Naive thymus-derived CD4-positive, alpha-beta T cell (primary cell): ENCODE data around the gene KIF16B. TPM values are rescaled to one million over a fixed set of nuclear protein-coding genes. Genes with fewer than 3 reads are reported as not detected.

Source experiments
- ATAC-seq: fragments of 150-1000 bp; cut with Tn5 transposase; 2 replicates; pipeline ENCODE4 v1.10.0; 2021; ENCODE audit warnings: mild to moderate bottlenecking, moderate library complexity
- CTCF ChIA-PET: fragments of 350-600 bp; sonication (Branson Sonifier 250); formaldehyde crosslinking; loops from one replicate; lab custom pipeline; 2021; ENCODE audit warnings: antibody characterized with exemption; lab: Charles Lee
- POLR2A ChIA-PET: fragments of 350-600 bp; sonication (Branson Sonifier 250); formaldehyde crosslinking; loops from one replicate; lab custom pipeline; 2021; ENCODE audit warnings: antibody characterized with exemption, inconsistent platforms; lab: Charles Lee
- DNase-seq, 9 donors: peaks; one replicate each; pipeline versions ENCODE4 v3.0.0 to v3.0.0-alpha.2; 2020 to 2022; ENCODE audit warnings: mixed read lengths in 1 of 9
- H3K27ac ChIP-seq: one replicate; pipeline ENCODE4 v1.7.0; 2013; ENCODE audit warnings: mild to moderate bottlenecking, low read depth, low read length, moderate library complexity
- H3K27me3 ChIP-seq, 2 donors: one replicate each; pipeline ENCODE4 v1.7.0; 2013; ENCODE audit warnings: low read length in 2 of 2, mild to moderate bottlenecking in 2 of 2, moderate library complexity in 2 of 2; ENCODE audit not compliant: control insufficient read depth in 2 of 2, insufficient read depth in 2 of 2
- H3K36me3 ChIP-seq, 3 experiments: 1 replicate in 2 of 3; 2 replicates in 1 of 3; pipeline ENCODE4 v1.7.0; 2013; ENCODE audit warnings: low read length in 3 of 3, mild to moderate bottlenecking in 3 of 3, moderate library complexity in 1 of 3; ENCODE audit not compliant: insufficient read depth in 3 of 3, control insufficient read depth in 2 of 3
- H3K4me1 ChIP-seq, 2 donors: one replicate each; pipeline ENCODE4 v1.7.0; 2013; ENCODE audit warnings: low read length in 2 of 2, mild to moderate bottlenecking in 2 of 2, moderate library complexity in 1 of 2; ENCODE audit not compliant: control insufficient read depth in 2 of 2, insufficient read depth in 2 of 2
- H3K4me3 ChIP-seq: 2 replicates; pipeline ENCODE4 v1.7.0; 2013; ENCODE audit warnings: mild to moderate bottlenecking, low read length
- H3K9me3 ChIP-seq, 3 experiments: 1 replicate in 2 of 3; 2 replicates in 1 of 3; pipeline ENCODE4 v1.7.0; 2013; ENCODE audit warnings: low read length in 3 of 3; ENCODE audit not compliant: control insufficient read depth in 2 of 3
- H3K27ac Mint-ChIP-seq, 9 donors: one replicate each; pipeline ENCODE4 v1.8.0; 2020 to 2022; ENCODE audit warnings: mixed read lengths in 9 of 9, mild to moderate bottlenecking in 8 of 9, moderate library complexity in 5 of 9, inconsistent platforms in 2 of 9
- H3K27me3 Mint-ChIP-seq, 5 donors: one replicate each; pipeline ENCODE4 v1.8.0; 2021 to 2022; ENCODE audit warnings: mixed read lengths in 5 of 5, mild to moderate bottlenecking in 1 of 5
- H3K36me3 Mint-ChIP-seq, 5 donors: one replicate each; pipeline ENCODE4 v1.8.0; 2020 to 2022; ENCODE audit warnings: mixed read lengths in 5 of 5, mild to moderate bottlenecking in 3 of 5, inconsistent platforms in 1 of 5
- H3K4me1 Mint-ChIP-seq, 7 donors: one replicate each; pipeline ENCODE4 v1.8.0; 2020 to 2022; ENCODE audit warnings: mixed read lengths in 7 of 7, mild to moderate bottlenecking in 3 of 7, inconsistent platforms in 1 of 7
- H3K4me3 Mint-ChIP-seq, 10 donors: one replicate each; pipeline ENCODE4 v1.8.0; 2020 to 2022; ENCODE audit warnings: mild to moderate bottlenecking in 10 of 10, mixed read lengths in 10 of 10, moderate library complexity in 6 of 10, inconsistent platforms in 2 of 10
- H3K9me3 Mint-ChIP-seq, 11 donors: one replicate each; pipeline ENCODE4 v1.8.0; 2020 to 2022; ENCODE audit warnings: mixed read lengths in 11 of 11, mild to moderate bottlenecking in 4 of 11, inconsistent platforms in 1 of 11, moderate library complexity in 1 of 11
- intact Hi-C, 2 donors: fragments of 100-400 bp; cut with micrococcal nuclease; formaldehyde crosslinking; loops; one replicate each; pipeline ENCODE4 v1.15.1; 2023
- polyA plus RNA-seq, 2 donors: library from polyadenylated mRNA; unstranded; fragments of 300-500 nt; fragmentation: Illumina TruSeq; gene quantifications; one replicate each; pipeline ENCODE4 v1.2.3, GENCODE V29; 2021
- total RNA-seq, 6 experiments: library from RNA in 5 of 6; stranded (reverse) in 5 of 6; gene quantifications; 1 replicate in 5 of 6; 2 replicates in 1 of 6; pipeline ENCODE4 v1.2.3 and lab custom pipeline; 2021 to 2026

Gene KIF16B
- total and polyA plus RNA-seq, 7 experiments from 2014 or later: 6.0 to 13.7 (median 10.3) TPM

DNA sequence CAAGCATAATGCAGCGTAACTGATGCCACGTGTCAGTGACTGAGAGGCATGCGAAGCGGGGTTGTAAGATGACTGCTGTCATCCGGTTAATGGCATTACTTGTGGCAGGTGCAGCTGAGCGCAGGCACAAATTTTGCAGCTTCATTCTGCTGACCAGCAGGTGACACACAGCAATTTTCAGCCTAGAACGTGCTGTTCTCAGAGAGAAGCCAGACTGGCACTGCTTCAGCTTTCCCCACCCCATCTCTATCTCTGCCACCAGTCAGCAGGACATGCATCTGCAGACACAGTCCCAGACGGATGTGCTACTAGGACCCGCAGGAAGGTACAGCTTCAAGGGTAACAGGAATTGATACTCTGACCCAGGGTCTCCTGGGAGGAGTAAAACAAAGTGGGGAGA, 221.8 kb downstream of the KIF16B start:
- peaks cover 0 to 5% (median 0%) of the 10 kb centered on the region in 3 experiments for H3K36me3 ChIP-seq
- ATAC-seq (no peak), DNase-seq (no peak)
- H3K4me3 ChIP-seq: no peak overlapping the region
- Mint-ChIP-seq H3K27me3 (no peaks in the 10 kb centered on the region), H3K4me1 (no peaks in the 10 kb centered on the region), H3K9me3 (peaks cover 0 to 5% (median 0%) of the 10 kb centered on the region in 11 donors), H3K27ac (no peak overlapping the region), H3K4me3 (no peak overlapping the region), H3K36me3 (peaks cover 0 to 62% (median 40%) of the 10 kb centered on the region in 5 donors)
- ChIA-PET POLR2A (no interaction called here), CTCF (no interaction called here)
- intact Hi-C loops: no loop called here
- H3K4me1 ChIP-seq: no peaks in the 10 kb centered on the region
- no peaks in the 10 kb centered on the region for H3K9me3 ChIP-seq
- H3K27me3 ChIP-seq: no peaks in the 10 kb centered on the region
- no peak overlapping the region for H3K27ac ChIP-seq

DNA sequence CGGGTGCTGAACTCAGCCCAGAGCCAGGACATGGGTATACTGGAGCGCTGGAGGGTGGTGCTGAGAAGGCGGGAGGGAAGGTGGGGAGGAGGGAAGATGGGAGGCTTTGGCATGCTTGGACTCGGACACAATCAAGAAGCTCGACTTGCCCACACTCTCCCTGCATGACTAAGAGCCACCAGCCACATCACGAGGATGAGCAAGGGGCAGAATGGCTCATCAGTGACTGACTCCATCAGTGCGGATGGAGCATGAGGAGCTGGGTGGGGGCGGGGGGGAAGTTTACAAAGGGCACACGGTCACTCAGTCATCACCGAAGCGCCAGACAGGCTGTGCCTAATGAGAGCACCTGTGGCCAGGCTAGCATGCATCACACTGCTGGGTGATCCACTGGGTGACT, 222.8 kb downstream of the KIF16B start:
- ATAC-seq (no peak), DNase-seq (no peak)
- H3K27ac ChIP-seq: no peak overlapping the region
- no peaks in the 10 kb centered on the region for H3K27me3 Mint-ChIP-seq
- intact Hi-C loops: no loop called here
- peaks cover 0 to 5% (median 0%) of the 10 kb centered on the region in 11 donors for H3K9me3 Mint-ChIP-seq
- no peak overlapping the region for H3K4me3 Mint-ChIP-seq
- H3K4me1 Mint-ChIP-seq: no peaks in the 10 kb centered on the region
- H3K36me3 Mint-ChIP-seq: peaks cover 0 to 66% (median 41%) of the 10 kb centered on the region in 5 donors
- H3K4me3 ChIP-seq: no peak overlapping the region
- no peaks in the 10 kb centered on the region for H3K9me3 ChIP-seq
- no peaks in the 10 kb centered on the region for H3K27me3 ChIP-seq
- no peaks in the 10 kb centered on the region for H3K4me1 ChIP-seq
- ChIA-PET POLR2A (no interaction called here), CTCF (no interaction called here)
- H3K27ac Mint-ChIP-seq: no peak overlapping the region
- H3K36me3 ChIP-seq: no peaks in the 10 kb centered on the region

DNA sequence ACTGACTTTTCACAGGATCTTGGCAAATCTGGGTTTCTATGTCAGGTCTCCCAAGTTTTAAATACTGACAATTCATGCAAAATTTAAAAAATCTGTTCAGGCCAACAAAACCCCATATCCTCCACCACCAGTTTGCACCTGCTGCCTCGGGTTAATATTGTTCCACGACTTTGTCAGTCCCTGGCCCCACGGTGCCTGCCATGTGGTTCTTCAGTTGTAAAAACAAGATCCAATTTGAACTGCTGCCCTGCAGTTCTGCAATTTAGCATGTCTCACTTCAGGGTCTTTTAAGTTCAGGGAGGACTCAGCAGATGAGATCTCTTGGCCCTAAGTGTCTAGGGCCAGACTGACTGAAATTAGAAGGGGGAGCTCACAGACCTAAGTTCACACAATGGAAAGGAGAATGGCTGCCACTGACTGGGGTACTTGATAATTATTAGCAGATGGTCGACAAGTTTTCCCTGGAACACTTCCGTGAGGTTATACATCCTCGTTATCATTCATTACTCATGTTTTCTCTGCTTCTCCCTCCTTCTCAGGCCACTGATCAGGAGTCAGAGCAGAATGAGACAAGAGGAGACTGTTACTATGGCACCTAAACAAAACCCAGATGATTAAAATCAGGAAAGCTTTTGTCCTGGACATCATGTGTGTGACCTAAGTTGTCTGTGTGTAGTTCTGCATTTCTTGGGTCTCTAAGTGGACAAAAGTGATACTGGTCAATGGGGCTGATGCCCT, 223.6 kb downstream of the KIF16B start:
- intact Hi-C loops: no loop called here
- H3K4me1 Mint-ChIP-seq: no peaks in the 10 kb centered on the region
- POLR2A ChIA-PET: no interaction called here

GRCh38 chr20:16346956-16347355, 226.3 kb downstream of the KIF16B start:
- intact Hi-C loops: no loop called here
- Mint-ChIP-seq H3K9me3 (peaks cover 0 to 5% (median 0%) of the 10 kb centered on the region in 11 donors), H3K36me3 (peaks cover 0 to 69% (median 62%) of the 10 kb centered on the region in 5 donors), H3K4me3 (no peak overlapping the region), H3K27ac (no peak overlapping the region), H3K4me1 (no peaks in the 10 kb centered on the region), H3K27me3 (no peaks in the 10 kb centered on the region)
- no peak overlapping the region for H3K4me3 ChIP-seq
- CTCF ChIA-PET: interaction anchor here (1.5 kb wide), 1 partner anchor 13 kb away, joined by 3 read pairs; no protein-coding TSS in a partner anchor
- H3K27ac ChIP-seq: no peak overlapping the region
- POLR2A ChIA-PET: no interaction called here
- H3K36me3 ChIP-seq: no peaks in the 10 kb centered on the region
- no peaks in the 10 kb centered on the region for H3K27me3 ChIP-seq
- ATAC-seq (no peak), DNase-seq (no peak)
- H3K4me1 ChIP-seq: no peaks in the 10 kb centered on the region
- no peaks in the 10 kb centered on the region for H3K9me3 ChIP-seq

More for the DNA sequence above, 223.6 kb downstream of the KIF16B start:
- Mint-ChIP-seq H3K9me3 (peaks cover 0 to 5% (median 0%) of the 10 kb centered on the region in 11 donors), H3K4me3 (no peak overlapping the region), H3K36me3 (peaks cover 0 to 71% (median 48%) of the 10 kb centered on the region in 5 donors), H3K27ac (no peak overlapping the region), H3K27me3 (no peaks in the 10 kb centered on the region)
- no peaks in the 10 kb centered on the region for H3K36me3 ChIP-seq
- CTCF ChIA-PET: no interaction called here
- DNase-seq (no peak), ATAC-seq (no peak)
- H3K27me3 ChIP-seq: no peaks in the 10 kb centered on the region
- H3K4me3 ChIP-seq: no peak overlapping the region
- no peaks in the 10 kb centered on the region for H3K4me1 ChIP-seq
- no peaks in the 10 kb centered on the region for H3K9me3 ChIP-seq
- no peak overlapping the region for H3K27ac ChIP-seq

- no peaks in the 10 kb centered on the region for H3K4me1 Mint-ChIP-seq
- peaks cover 4 to 53% (median 51%) of the 10 kb centered on the region in 5 donors for H3K36me3 Mint-ChIP-seq
- Histone ChIP-seq H3K27ac (no peak overlapping the region), H3K9me3 (no peaks in the 10 kb centered on the region), H3K36me3 (peaks cover 0 to 18% (median 0%) of the 10 kb centered on the region in 3 experiments), H3K27me3 (no peaks in the 10 kb centered on the region), H3K4me1 (no peaks in the 10 kb centered on the region), H3K4me3 (no peak overlapping the region)
- ChIA-PET CTCF (no interaction called here), POLR2A (no interaction called here)
- H3K27ac Mint-ChIP-seq: no peak overlapping the region
- intact Hi-C loops: no loop called here
- peaks cover 0 to 40% (median 14%) of the 10 kb centered on the region in 11 donors for H3K9me3 Mint-ChIP-seq
- no peak for DNase-seq
- no peak overlapping the region for H3K4me3 Mint-ChIP-seq
- ATAC-seq: no peak
- H3K27me3 Mint-ChIP-seq: no peaks in the 10 kb centered on the region
Observed at GRCh38 chr20:16337707-16338106, 235.5 kb downstream of the KIF16B start.

DNA sequence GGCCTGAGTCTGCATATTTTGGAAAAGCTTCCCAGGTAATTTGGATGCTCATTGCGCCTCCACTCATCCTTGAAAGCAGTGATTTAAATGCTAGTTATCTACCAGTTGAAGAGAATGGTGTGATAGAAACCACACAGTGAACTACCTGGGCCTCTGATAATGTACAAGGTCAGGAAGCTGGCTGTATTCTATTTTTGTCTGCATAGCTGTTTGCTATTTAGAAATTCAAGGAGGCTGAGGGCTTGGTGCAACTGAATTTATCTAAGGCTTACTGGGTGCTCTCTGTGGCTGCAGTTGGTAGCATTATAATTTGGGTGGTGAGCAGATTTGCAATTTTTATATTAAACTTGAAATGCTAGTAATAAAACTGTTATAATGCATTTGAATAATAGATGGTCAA, 245.6 kb downstream of the KIF16B start:
- H3K9me3 Mint-ChIP-seq: peaks cover 0 to 33% (median 10%) of the 10 kb centered on the region in 11 donors

GRCh38 chr20:16321291-16321690, 252.0 kb downstream of the KIF16B start:
- no peaks in the 10 kb centered on the region for H3K27me3 Mint-ChIP-seq
- Histone ChIP-seq H3K9me3 (no peaks in the 10 kb centered on the region), H3K4me1 (no peaks in the 10 kb centered on the region), H3K4me3 (no peak overlapping the region), H3K27me3 (no peaks in the 10 kb centered on the region), H3K27ac (no peak overlapping the region), H3K36me3 (no peaks in the 10 kb centered on the region)
- H3K27ac Mint-ChIP-seq: no peak overlapping the region
- DNase-seq (no peak), ATAC-seq (no peak)
- peaks cover 0 to 18% (median 9%) of the 10 kb centered on the region in 11 donors for H3K9me3 Mint-ChIP-seq
- CTCF ChIA-PET: no interaction called here
- H3K36me3 Mint-ChIP-seq: peaks cover 5 to 72% (median 64%) of the 10 kb centered on the region in 5 donors
- POLR2A ChIA-PET: no interaction called here
- intact Hi-C loops: no loop called here
- H3K4me3 Mint-ChIP-seq: no peak overlapping the region
- H3K4me1 Mint-ChIP-seq: peaks cover 0 to 11% (median 0%) of the 10 kb centered on the region in 7 donors

More for the DNA sequence above, 245.6 kb downstream of the KIF16B start:
- DNase-seq (no peak), ATAC-seq (no peak)
- ChIA-PET POLR2A (no interaction called here), CTCF (no interaction called here)
- Mint-ChIP-seq H3K36me3 (peaks cover 5 to 81% (median 74%) of the 10 kb centered on the region in 5 donors), H3K27me3 (no peaks in the 10 kb centered on the region), H3K4me1 (peaks cover 0 to 11% (median 0%) of the 10 kb centered on the region in 7 donors), H3K27ac (no peak overlapping the region), H3K4me3 (no peak overlapping the region)
- Histone ChIP-seq H3K27ac (no peak overlapping the region), H3K36me3 (no peaks in the 10 kb centered on the region), H3K27me3 (no peaks in the 10 kb centered on the region), H3K4me1 (no peaks in the 10 kb centered on the region), H3K9me3 (peaks cover 0 to 5% (median 0%) of the 10 kb centered on the region in 3 experiments), H3K4me3 (no peak overlapping the region)
- intact Hi-C loops: no loop called here
